GM18907 (cell line): ENCODE results near the gene INTS1.

Experiments used
- ATAC-seq: cut with Tn5 transposase; IDR thresholded peaks from one replicate; pipeline ENCODE4 v1.9.1; 2021; ENCODE audit warnings: mild to moderate bottlenecking, moderate library complexity; ENCODE audit not compliant: unreplicated experiment

The INTS1 gene

GRCh38 chr7:1493571-1493970, 10.6 kb downstream of the INTS1 start:
- ATAC-seq: no peak

- no peak for ATAC-seq
Measured at GRCh38 chr7:1493129-1493528, 11.1 kb downstream of the INTS1 start.

GRCh38 chr7:1492640-1493039, 11.5 kb downstream of the INTS1 start:
- ATAC-seq: no peak

GRCh38 chr7:1492221-1492620, 12.0 kb downstream of the INTS1 start:
- ATAC-seq: no peak

GRCh38 chr7:1490837-1491236, 13.4 kb downstream of the INTS1 start:
- no peak for ATAC-seq

- ATAC-seq: no peak
Measured at GRCh38 chr7:1489336-1489735, 14.9 kb downstream of the INTS1 start.

GRCh38 chr7:1488016-1488415, 16.2 kb downstream of the INTS1 start:
- no peak for ATAC-seq

GRCh38 chr7:1487466-1487865, 16.7 kb downstream of the INTS1 start:
- ATAC-seq: no peak

GRCh38 chr7:1486571-1486970, 17.6 kb downstream of the INTS1 start:
- no peak for ATAC-seq

GRCh38 chr7:1485156-1485555, 19.0 kb downstream of the INTS1 start:
- ATAC-seq: no peak

GRCh38 chr7:1484569-1484968, 19.6 kb downstream of the INTS1 start:
- ATAC-seq: no peak

GRCh38 chr7:1483536-1484505, 20.4 kb downstream of the INTS1 start:
- no peak for ATAC-seq

- no peak for ATAC-seq
Measured at GRCh38 chr7:1483079-1483478, 21.1 kb downstream of the INTS1 start.

- ATAC-seq: no peak
Measured at GRCh38 chr7:1481300-1481699, 22.9 kb downstream of the INTS1 start.

GRCh38 chr7:1480670-1481069, 23.5 kb downstream of the INTS1 start:
- no peak for ATAC-seq

- no peak for ATAC-seq
Measured at GRCh38 chr7:1479287-1479686, 24.9 kb downstream of the INTS1 start.

GRCh38 chr7:1478480-1478879, 25.7 kb downstream of the INTS1 start:
- no peak for ATAC-seq

GRCh38 chr7:1476859-1477258, 27.3 kb downstream of the INTS1 start:
- no peak for ATAC-seq

GRCh38 chr7:1475991-1476390, 28.2 kb downstream of the INTS1 start:
- no peak for ATAC-seq

GRCh38 chr7:1475393-1475792, 28.8 kb downstream of the INTS1 start:
- ATAC-seq: no peak

GRCh38 chr7:1474736-1475135, 29.5 kb downstream of the INTS1 start:
- no peak for ATAC-seq

GRCh38 chr7:1473864-1474512, 30.2 kb downstream of the INTS1 start:
- no peak for ATAC-seq
